Stomach (tissue), 4 donors: ENCODE results near the gene GFPT2.

Experiments used
- CTCF ChIP-seq, 7 experiments: fragments of 450-650 bp in 4 of 7; fragments of 200-600 bp in 3 of 7; sonication (generic) in 3 of 7; IDR thresholded peaks; one replicate each; pipeline ENCODE4 v1.5.1; 2016 to 2019; ENCODE audit warnings: antibody characterized with exemption in 7 of 7, control low read depth in 2 of 7, mild to moderate bottlenecking in 1 of 7
- EP300 ChIP-seq: sonication (generic); formaldehyde crosslinking; IDR thresholded peaks from one replicate; pipeline ENCODE4 v1.6.1; 2017; ENCODE audit warnings: antibody characterized with exemption
- POLR2A ChIP-seq, 4 donors: fragments of 450-650 bp; IDR thresholded peaks; one replicate each; pipeline ENCODE4 v1.6.1; 2016; ENCODE audit warnings: antibody characterized with exemption in 4 of 4, control low read depth in 2 of 4, mild to moderate bottlenecking in 1 of 4, moderate library complexity in 1 of 4
- POLR2AphosphoS5 ChIP-seq, 3 donors: sonication (generic); formaldehyde crosslinking; IDR thresholded peaks; one replicate each; pipeline ENCODE4 v1.6.1; 2016; ENCODE audit warnings: antibody characterized with exemption in 3 of 3

DNA sequence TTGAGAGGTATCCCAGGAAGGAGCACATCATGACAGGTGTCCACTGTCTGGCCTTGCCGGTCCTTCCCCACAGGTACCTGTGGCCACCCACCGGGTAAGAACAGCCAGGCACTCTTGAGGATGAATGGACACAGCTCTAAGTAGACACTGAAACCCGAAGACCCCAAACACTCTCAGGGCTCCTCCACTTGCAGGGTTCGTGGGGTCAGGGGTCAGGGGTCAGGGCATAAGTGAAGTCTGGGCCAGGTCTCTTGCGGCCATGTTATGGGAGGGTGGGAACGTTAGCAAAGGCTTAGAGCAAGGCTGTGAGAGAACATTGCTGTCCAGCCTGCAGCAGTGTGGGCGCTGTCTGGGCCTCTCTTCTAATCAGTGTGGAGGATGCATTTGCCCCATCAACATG, 101.2 kb downstream of the GFPT2 start:
- TF ChIP-seq CTCF (IDR thresholded peaks at IDR 0.05) (no peak), POLR2AphosphoS5 (IDR thresholded peaks at IDR 0.05) (no peak), POLR2A (IDR thresholded peaks at IDR 0.05) (no peak), EP300 (no peak)
